HepG2 (cell line): ENCODE measurements around the gene PRKN. TPM values are rescaled to one million over a fixed set of nuclear protein-coding genes. Genes with fewer than 3 reads are reported as not detected.

Experiments used
- ATAC-seq: fragments of 200-7000 bp; cut with Tn5 transposase; 3 replicates; pipeline ENCODE4 v1.9.1; 2020; ENCODE audit warnings: mild to moderate bottlenecking, moderate library complexity
- BruUV-seq: library from RNA; stranded (reverse); fragments of 400-500 nt; replicated peaks from 2 replicates; lab custom pipeline; 2021; lab: Mats Ljungman, UMichigan
- CTCF ChIA-PET: fragments of 300-600 bp; formaldehyde crosslinking; extraction: SDS; loops from one replicate; lab custom pipeline; 2021; ENCODE audit warnings: low total read pairs, inconsistent platforms, low intra/inter-chr PET ratio; lab: Yijun Ruan, JAX
- POLR2A ChIA-PET: fragments of 350-600 bp; sonication (Branson Sonifier 250); formaldehyde crosslinking; loops from one replicate; lab custom pipeline; 2020; ENCODE audit warnings: antibody characterized with exemption, inconsistent platforms; lab: Yijun Ruan, JAX
- DNase-seq: peaks from one replicate; pipeline ENCODE4 v3.0.0-alpha.2; 2015; ENCODE audit warnings: low spot score
- FAIRE-seq: peaks from 3 replicates; lab custom pipeline; 2011; peaks lifted over from hg19 to GRCh38; lab: Jason Lieb, UNC
- H2AFZ ChIP-seq: one replicate; pipeline ENCODE4 v1.6.1; 2011; ENCODE audit warnings: low read length, inconsistent platforms
- H3K27ac ChIP-seq: fragments of 300-600 bp; 3 replicates; pipeline ENCODE4 v1.8.0; 2011; ENCODE audit warnings: mixed run types, mild to moderate bottlenecking, mixed read lengths, low read length, inconsistent platforms; ENCODE audit not compliant: insufficient read depth; ENCODE audit errors: extremely low read length
- H3K27me3 ChIP-seq, 2 experiments: fragments of 200-600 bp in 1 of 2; 2 replicates in 1 of 2; 3 replicates in 1 of 2; pipeline versions ENCODE4 v1.6.0 to v1.8.0; 2011; ENCODE audit warnings: low read length in 2 of 2, mild to moderate bottlenecking in 2 of 2, moderate library complexity in 2 of 2, inconsistent platforms in 1 of 2; ENCODE audit not compliant: insufficient read depth in 2 of 2, control insufficient read depth in 1 of 2
- H3K36me3 ChIP-seq, 2 experiments: fragments of 200-600 bp in 1 of 2; replicated peaks in 1 of 2; 2 replicates in 1 of 2; 3 replicates in 1 of 2; pipeline versions ENCODE4 v1.5.1 to v1.8.0; 2011; ENCODE audit warnings: low read length in 2 of 2, inconsistent platforms in 1 of 2; ENCODE audit not compliant: insufficient read depth in 2 of 2, control insufficient read depth in 1 of 2
- H3K4me1 ChIP-seq: 2 replicates; pipeline ENCODE4 v1.5.1; 2012; ENCODE audit warnings: low read length, inconsistent platforms; ENCODE audit not compliant: insufficient read depth
- H3K4me2 ChIP-seq: 2 replicates; pipeline ENCODE4 v1.6.0; 2011; ENCODE audit warnings: low read depth, low read length, inconsistent platforms
- H3K4me3 ChIP-seq, 3 experiments: fragments of 200-600 bp in 1 of 3; sonication (generic), shearing (Covaris generic) in 1 of 3; replicated peaks in 1 of 3; 2 replicates each; pipeline ENCODE4 v1.5.1; 2011 to 2016; ENCODE audit warnings: low read length in 3 of 3, inconsistent platforms in 2 of 3, low read depth in 2 of 3, mild to moderate bottlenecking in 2 of 3, control low read depth in 1 of 3, mixed read lengths in 1 of 3; ENCODE audit not compliant: insufficient read depth in 1 of 3
- H3K79me2 ChIP-seq: one replicate; pipeline ENCODE4 v1.6.1; 2011; ENCODE audit warnings: low read length, inconsistent platforms; ENCODE audit not compliant: insufficient read depth
- H3K9ac ChIP-seq: 2 replicates; pipeline ENCODE4 v1.6.0; 2011; ENCODE audit warnings: mild to moderate bottlenecking, low read depth, low read length, inconsistent platforms; ENCODE audit not compliant: insufficient read depth
- H3K9me3 ChIP-seq: 2 replicates; pipeline ENCODE4 v1.5.1; 2012; ENCODE audit warnings: mild to moderate bottlenecking, low read length
- H4K20me1 ChIP-seq: 2 replicates; pipeline ENCODE4 v1.6.0; 2011; ENCODE audit warnings: inconsistent platforms, mild to moderate bottlenecking, low read length, moderate library complexity; ENCODE audit not compliant: insufficient read depth
- ATF4 ChIP-seq, 2 experiments: fragments of 450-650 bp in 1 of 2; sonication (generic) in 1 of 2; formaldehyde crosslinking; IDR thresholded peaks; 2 replicates each; pipeline versions ENCODE4 v1.5.0 to v1.8.0; 2020 to 2022; ENCODE audit warnings: mild to moderate bottlenecking in 1 of 2, missing genetic modification reagents in 1 of 2
- BCL6 ChIP-seq: IDR thresholded peaks from 2 replicates; pipeline ENCODE4 v1.6.1; 2016; ENCODE audit warnings: missing genetic modification reagents, missing compliant biosample characterization
- CEBPB ChIP-seq: IDR thresholded peaks from 2 replicates; pipeline ENCODE4 v1.6.1; 2011; ENCODE audit warnings: low read depth, low read length, improper control_type of control experiment, borderline replicate concordance
- CEBPG ChIP-seq: IDR thresholded peaks from 2 replicates; pipeline ENCODE4 v1.6.1; 2016
- FOSL2 ChIP-seq: sonication (generic); formaldehyde crosslinking; IDR thresholded peaks from 2 replicates; pipeline ENCODE4 v1.4.0; 2020; ENCODE audit warnings: missing genetic modification reagents
- FOXA3 ChIP-seq: IDR thresholded peaks from 2 replicates; pipeline ENCODE4 v1.6.1; 2016; ENCODE audit warnings: missing genetic modification reagents, missing compliant biosample characterization
- GATAD2A ChIP-seq: IDR thresholded peaks from 2 replicates; pipeline ENCODE4 v1.6.1; 2016
- HMG20A ChIP-seq: IDR thresholded peaks from 2 replicates; pipeline ENCODE4 v1.6.1; 2016; ENCODE audit warnings: borderline replicate concordance
- NFIC ChIP-seq: IDR thresholded peaks from 2 replicates; pipeline ENCODE4 v1.6.1; 2012; ENCODE audit warnings: mild to moderate bottlenecking, low read length, inconsistent platforms
- SOX13 ChIP-seq, 3 experiments: fragments of 450-650 bp in 1 of 3; sonication (generic) in 1 of 3; formaldehyde crosslinking in 1 of 3; IDR thresholded peaks in 2 of 3; conservative IDR thresholded peaks in 1 of 3; 2 replicates each; pipeline versions ENCODE4 v1.5.0 to v1.6.1; 2016 to 2020; ENCODE audit warnings: antibody characterized with exemption in 1 of 3, mild to moderate bottlenecking in 1 of 3, missing compliant biosample characterization in 1 of 3, missing genetic modification reagents in 1 of 3, moderate library complexity in 1 of 3
- SOX6 ChIP-seq, 2 experiments: fragments of 450-650 bp in 1 of 2; sonication (generic) in 1 of 2; formaldehyde crosslinking in 1 of 2; IDR thresholded peaks; 2 replicates each; pipeline versions ENCODE4 v1.4.0 to v1.6.1; 2017 to 2020; ENCODE audit warnings: antibody characterized with exemption in 1 of 2, mild to moderate bottlenecking in 1 of 2, missing genetic modification reagents in 1 of 2
- TARDBP ChIP-seq: sonication (generic); formaldehyde crosslinking; IDR thresholded peaks from 2 replicates; pipeline ENCODE4 v1.8.0; 2022; ENCODE audit warnings: mild to moderate bottlenecking, missing genetic modification reagents
- TFAP4 ChIP-seq: sonication (generic); IDR thresholded peaks from 2 replicates; pipeline ENCODE4 v1.6.1; 2016; ENCODE audit warnings: low read depth, borderline replicate concordance
- ZNF598 ChIP-seq: sonication (generic); formaldehyde crosslinking; IDR thresholded peaks from 2 replicates; pipeline ENCODE4 v1.5.1; 2020; ENCODE audit warnings: mild to moderate bottlenecking, missing genetic modification reagents, borderline replicate concordance
- WGBS: methylation state at CpG from one replicate; pipeline ENCODE4 v1.1.6; 2017; ENCODE audit warnings: low lambda C conversion rate; 5-methylcytosine and 5-hydroxymethylcytosine counted together
- in situ Hi-C: cut with HindIII; loops from 2 replicates; pipeline ENCODE4 v1.10.0; 2017; ENCODE audit warnings: low pct_unique_long_range_greater_than_20kb; ENCODE audit not compliant: extremely low pct_ligation_motif_present
- intact Hi-C: fragments of 100-400 bp; cut with micrococcal nuclease; formaldehyde crosslinking; loops from one replicate; pipeline ENCODE4 v1.10.0; 2022; ENCODE audit not compliant: unreplicated experiment
- polyA plus RNA-seq, 8 experiments: library from polyadenylated mRNA; depleted of rRNA in 3 of 8; stranded (reverse) in 7 of 8; unstranded in 1 of 8; fragments of >200 nt; fragmentation: Illumina TruSeq in 4 of 8; extraction: Trizol in 4 of 8; gene quantifications; 2 replicates each; pipeline versions ENCODE4 v1.2.1 to v1.2.3, GENCODE V29; 2011 to 2016; ENCODE audit warnings: low read depth in 4 of 8, missing spikeins in 1 of 8, mixed read lengths in 1 of 8; ENCODE audit not compliant: insufficient read depth in 1 of 8
- total RNA-seq, 5 experiments: library from RNA; depleted of rRNA; stranded (reverse); fragments of >200 nt; fragmentation: Illumina TruSeq; extraction: Trizol; gene quantifications; 2 replicates each; pipeline ENCODE4 v1.2.3, GENCODE V29; 2016; ENCODE audit warnings: low read depth in 1 of 5

PRKN gene
- total and polyA plus RNA-seq, 2 of the 13 experiments (the other 11 are each of a cell fraction or from before 2014, with no cell fraction given), result 0.31 to 0.44 TPM

- no peaks in the 10 kb centered on the region for H4K20me1 ChIP-seq
- ATAC-seq (0 out of 3 replicates have a peak, but pooled peaks have one; percentile 27), DNase-seq (peak; percentile 7), FAIRE-seq (peak; percentile 28)
- no peak overlapping the region for H2AFZ ChIP-seq
- no peak overlapping the region for H3K4me3 ChIP-seq
- H3K4me1 ChIP-seq, result peaks cover 8% of the 10 kb centered on the region; the same call in 1 of the 2 replicates
- 2% methylated on average over 9 of the region's 9 CpGs for whole genome bisulfite sequencing
- no peak overlapping the region for H3K27ac ChIP-seq
- POLR2A ChIA-PET, result no interaction called here
- H3K9me3 ChIP-seq, result peaks cover 9% of the 10 kb centered on the region; the same call in 1 of the 2 replicates
- BruUV-seq, result no TSS peak
- CTCF ChIA-PET, result no interaction called here
- in situ Hi-C loops, result no loop called here
- H3K36me3 ChIP-seq, result no peaks in the 10 kb centered on the region
- intact Hi-C loops, result no loop called here
- H3K79me2 ChIP-seq, result no peaks in the 10 kb centered on the region
- peak; percentile 54 for TF ChIP-seq FOSL2 (CRISPR knock-in tag)
- TF ChIP-seq ZNF598 (CRISPR knock-in tag), result no peak
- TF ChIP-seq FOXA3 (CRISPR knock-in tag), result peak; percentile 77
- TF ChIP-seq CEBPG (CRISPR knock-in tag), result peak; percentile 53
- TF ChIP-seq HMG20A (CRISPR knock-in tag), result peak; percentile 25; the same call in 1 of the 2 replicates
- peak; percentile 70; the same call in 1 of the 2 replicates for TF ChIP-seq CEBPB
- TF ChIP-seq TARDBP (CRISPR knock-in tag), result no peak
- peak in 1 of 2 experiments; percentile 49; a peak in 1 of 4 replicates for TF ChIP-seq ATF4 (CRISPR knock-in tag; IDR thresholded peaks at IDR 0.05)
- TF ChIP-seq SOX13 (IDR thresholded peaks at IDR 0.05), result no peak
- peak in 1 of 2 experiments; percentile 41; a peak in 1 of 4 replicates for TF ChIP-seq SOX13 (CRISPR knock-in tag; conservative IDR thresholded peaks at IDR 0.05 in 1 of 2, IDR thresholded peaks at IDR 0.05 in 1 of 2)
- no peak for TF ChIP-seq SOX6 (IDR thresholded peaks at IDR 0.05)
- peak; percentile 54 for TF ChIP-seq SOX6 (CRISPR knock-in tag; IDR thresholded peaks at IDR 0.05)
- peak; percentile 51; the same call in 1 of the 2 replicates for TF ChIP-seq TFAP4
- peak; percentile 22; the same call in 1 of the 2 replicates for TF ChIP-seq GATAD2A (CRISPR knock-in tag)
- no peak for TF ChIP-seq NFIC
- peak; percentile 71 for TF ChIP-seq BCL6 (CRISPR knock-in tag)
- TF ChIP-seq, all 625 proteins: peak for 11
- Histone ChIP-seq H3K9ac (no peak overlapping the region), H3K4me2 (0 out of 2 replicates have a peak overlapping the region, but pooled peaks have one; percentile 6), H3K27me3 (no peaks in the 10 kb centered on the region)
Observed at GRCh38 chr6:162450358-162450757, 277.2 kb downstream of the PRKN start.
